Measurements from ENCODE around the gene GATA6.

DNA sequence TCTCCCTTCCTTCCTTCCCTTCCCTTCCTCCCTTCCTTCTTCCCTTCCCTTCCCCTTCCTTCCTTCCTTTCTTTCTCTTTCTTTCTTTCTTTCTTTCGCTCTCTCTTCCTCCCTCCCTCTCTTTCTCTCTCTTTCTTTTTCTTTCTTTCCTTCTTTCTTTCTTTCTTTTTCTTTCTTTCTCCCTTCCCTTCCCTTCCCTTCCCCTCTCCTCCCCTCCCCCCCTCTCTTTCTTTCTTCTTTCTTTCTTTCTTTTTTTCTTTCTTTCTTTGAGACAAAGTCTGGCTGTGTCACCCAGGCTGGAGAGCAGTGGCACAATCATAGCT is 34.8 kb downstream of the GATA6 start:
- TF ChIP-seq CTCF (IDR thresholded peaks at IDR 0.05) (no peak), EP300 (IDR thresholded peaks at IDR 0.05) (no peak), POLR2A (IDR thresholded peaks at IDR 0.05) (no peak)

All from ovary (tissue), 3 donors.